ENCODE measurements around the gene SLC16A3. TPM values are rescaled to one million over a fixed set of nuclear protein-coding genes. Genes with fewer than 3 reads are reported as not detected.

SLC16A3 gene
- total and polyA plus RNA-seq, 9 of the 15 experiments (the other 6 are each of a cell fraction or from before 2014, with no cell fraction given), result 0.11 to 5.4 (median 1.2) TPM; not detected in 2

DNA sequence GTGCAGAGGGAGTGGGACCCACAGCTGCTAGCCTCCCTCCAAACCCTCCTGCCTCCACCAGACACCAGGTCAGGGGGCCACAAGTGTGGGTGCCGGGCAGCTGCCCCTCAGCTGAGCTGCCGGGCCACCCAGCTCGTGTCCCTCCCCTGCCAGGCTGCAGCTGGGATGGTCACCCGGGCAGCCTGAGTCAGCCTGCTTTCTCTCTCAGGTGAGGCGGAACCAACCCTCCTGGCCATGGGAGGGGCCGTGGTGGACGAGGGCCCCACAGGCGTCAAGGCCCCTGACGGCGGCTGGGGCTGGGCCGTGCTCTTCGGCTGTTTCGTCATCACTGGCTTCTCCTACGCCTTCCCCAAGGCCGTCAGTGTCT lies 6.9 kb downstream of the SLC16A3 start (continued):
- TF ChIP-seq ZNF583 (CRISPR knock-in tag; IDR thresholded peaks at IDR 0.05) (no peak), SNRNP70 (optimal IDR thresholded peaks at IDR 0.05; ENCODE audit: low read depth, low read length) (no peak), ZNF239 (CRISPR knock-in tag; IDR thresholded peaks at IDR 0.05) (no peak)
- TF ChIP-seq, protein P1, sequence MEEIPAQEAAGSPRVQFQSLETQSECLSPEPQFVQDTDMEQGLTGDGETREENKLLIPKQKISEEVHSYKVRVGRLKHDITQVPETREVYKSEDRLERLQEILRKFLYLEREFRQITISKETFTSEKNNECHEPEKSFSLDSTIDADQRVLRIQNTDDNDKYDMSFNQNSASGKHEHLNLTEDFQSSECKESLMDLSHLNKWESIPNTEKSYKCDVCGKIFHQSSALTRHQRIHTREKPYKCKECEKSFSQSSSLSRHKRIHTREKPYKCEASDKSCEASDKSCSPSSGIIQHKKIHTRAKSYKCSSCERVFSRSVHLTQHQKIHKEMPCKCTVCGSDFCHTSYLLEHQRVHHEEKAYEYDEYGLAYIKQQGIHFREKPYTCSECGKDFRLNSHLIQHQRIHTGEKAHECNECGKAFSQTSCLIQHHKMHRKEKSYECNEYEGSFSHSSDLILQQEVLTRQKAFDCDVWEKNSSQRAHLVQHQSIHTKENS (CRISPR knock-in tag; IDR thresholded peaks at IDR 0.05), result no peak

DNA sequence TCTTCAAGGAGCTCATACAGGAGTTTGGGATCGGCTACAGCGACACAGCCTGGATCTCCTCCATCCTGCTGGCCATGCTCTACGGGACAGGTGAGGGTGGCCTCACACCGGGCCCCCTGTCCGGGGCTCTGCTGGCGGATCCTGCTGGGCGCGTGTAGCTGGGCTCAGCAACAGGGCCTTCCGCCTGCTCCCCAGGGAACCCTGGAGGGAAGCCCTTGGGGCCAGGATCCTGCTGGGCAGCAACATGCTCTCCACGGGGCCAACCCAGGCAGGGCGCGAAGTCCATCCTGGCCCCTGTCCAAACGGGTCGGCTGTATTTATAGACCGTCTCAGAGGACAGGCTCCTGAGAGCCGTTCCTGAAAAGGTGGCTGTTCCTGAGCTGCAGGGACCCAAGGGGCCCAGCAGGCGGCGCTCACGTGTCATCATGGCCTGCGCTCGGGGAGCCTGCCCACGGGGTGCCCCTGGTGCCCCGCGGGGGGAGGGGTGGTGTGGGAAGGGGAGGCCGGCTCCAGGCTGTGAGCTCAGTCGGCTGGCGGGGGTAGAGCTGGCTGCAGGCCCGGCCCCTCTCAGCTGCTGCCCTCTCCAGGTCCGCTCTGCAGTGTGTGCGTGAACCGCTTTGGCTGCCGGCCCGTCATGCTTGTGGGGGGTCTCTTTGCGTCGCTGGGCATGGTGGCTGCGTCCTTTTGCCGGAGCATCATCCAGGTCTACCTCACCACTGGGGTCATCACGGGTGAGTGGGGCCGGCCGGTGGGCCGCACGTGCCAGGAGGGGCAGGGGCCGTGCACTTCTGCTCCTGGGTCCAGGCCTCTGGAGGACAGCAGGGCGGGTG lies 7.5 kb downstream of the SLC16A3 start:
- in situ Hi-C loops (cut with MboI) (no loop called here), intact Hi-C loops (cut with micrococcal nuclease) (loop anchor here (5.0 kb wide), 1 partner anchor 101 kb away; no protein-coding TSS in a partner anchor)
- 0 out of 2 replicates have a peak, but pooled peaks cover 2% of the 10 kb centered on the region for H4K20me1 ChIP-seq (replicated peaks; ENCODE audit: control insufficient read depth, insufficient read depth, low read length)
- peaks cover 5% of the 10 kb centered on the region; the same call in 1 of the 3 replicates for H3K36me3 ChIP-seq (ENCODE audit: control insufficient read depth, insufficient read depth, low read length)
- H3K9ac ChIP-seq (ENCODE audit: insufficient read depth in 1 of 2, low read depth in 2 of 2, low read length in 2 of 2), result peak overlapping the region; percentile 66 to 90; a peak in 3 of 4 replicates
- H3K79me2 ChIP-seq (ENCODE audit: control insufficient read depth, insufficient read depth, low read length), result peaks cover 17% of the 10 kb centered on the region; the same call in 2 of the 3 replicates
- H3K27ac ChIP-seq (ENCODE audit: extremely low read depth, low read depth, low read length), result peak overlapping the region; percentile 77; the same call in 2 of the 3 replicates
- no TSS peak for BruUV-seq (replicated peaks)
- ChIA-PET CTCF (ENCODE audit: low intra/inter-chr PET ratio) (interaction anchor here (0.6 to 1.5 kb wide), 3 partner anchors 84 to 148 kb away, joined by 3 to 18 read pairs (median 3); no protein-coding TSS in a partner anchor), POLR2A (interaction anchor here (0.5 to 1.3 kb wide), 11 partner anchors 16 to 163 kb away, joined by 3 to 4 read pairs (median 3); no protein-coding TSS in a partner anchor)
- no peak overlapping the region for H3K4me3 ChIP-seq
- H3K9me1 ChIP-seq (ENCODE audit: control insufficient read depth, insufficient read depth, low read length), result no peaks in the 10 kb centered on the region
- FAIRE-seq (peak; percentile 81), DNase-seq (ENCODE audit: extremely low read depth in 1 of 4, low spot score in 3 of 4) (peak; percentile 72 to 87 (median 76)), ATAC-seq (peak; percentile 58)
- peaks cover 53 to 97% of the 10 kb centered on the region in 2 experiments for H3K4me1 ChIP-seq (replicated peaks in 1 of 2; ENCODE audit: control insufficient read depth in 2 of 2, insufficient read depth in 2 of 2, low read length in 2 of 2)
- peak overlapping the region; percentile 56 for H3K4me2 ChIP-seq (ENCODE audit: insufficient read depth, low read length)
- peak overlapping the region; percentile 91 for H2AFZ ChIP-seq (ENCODE audit: low read depth, low read length)
- 29% methylated on average over 38 of the region's 44 CpGs for WGBS (ENCODE audit: insufficient coverage, low coverage, missing lambda C conversion rate)
- no peaks in the 10 kb centered on the region for H3K9me3 ChIP-seq (replicated peaks; ENCODE audit: control insufficient read depth, insufficient read depth, low read depth, low read length)
- H3K27me3 ChIP-seq (ENCODE audit: control insufficient read depth in 2 of 2, insufficient read depth in 2 of 2, low read length in 2 of 2), result no peaks in the 10 kb centered on the region
- TF ChIP-seq, protein P2, sequence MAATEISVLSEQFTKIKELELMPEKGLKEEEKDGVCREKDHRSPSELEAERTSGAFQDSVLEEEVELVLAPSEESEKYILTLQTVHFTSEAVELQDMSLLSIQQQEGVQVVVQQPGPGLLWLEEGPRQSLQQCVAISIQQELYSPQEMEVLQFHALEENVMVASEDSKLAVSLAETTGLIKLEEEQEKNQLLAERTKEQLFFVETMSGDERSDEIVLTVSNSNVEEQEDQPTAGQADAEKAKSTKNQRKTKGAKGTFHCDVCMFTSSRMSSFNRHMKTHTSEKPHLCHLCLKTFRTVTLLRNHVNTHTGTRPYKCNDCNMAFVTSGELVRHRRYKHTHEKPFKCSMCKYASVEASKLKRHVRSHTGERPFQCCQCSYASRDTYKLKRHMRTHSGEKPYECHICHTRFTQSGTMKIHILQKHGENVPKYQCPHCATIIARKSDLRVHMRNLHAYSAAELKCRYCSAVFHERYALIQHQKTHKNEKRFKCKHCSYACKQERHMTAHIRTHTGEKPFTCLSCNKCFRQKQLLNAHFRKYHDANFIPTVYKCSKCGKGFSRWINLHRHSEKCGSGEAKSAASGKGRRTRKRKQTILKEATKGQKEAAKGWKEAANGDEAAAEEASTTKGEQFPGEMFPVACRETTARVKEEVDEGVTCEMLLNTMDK (IDR thresholded peaks at IDR 0.05; ENCODE audit: borderline replicate concordance, insufficient read depth, low read depth, low read length, poor library complexity, severe bottlenecking), result peak; percentile 57
- TF ChIP-seq SP2 (IDR thresholded peaks at IDR 0.05; ENCODE audit: extremely low read depth, low read depth, low read length, poor library complexity, severe bottlenecking) (no peak), NR2C1 (IDR thresholded peaks at IDR 0.05) (no peak), NR2C1 (tag; IDR thresholded peaks at IDR 0.05) (peak; percentile 19; the same call in 1 of the 2 replicates), JUNB (CRISPR knock-in tag; conservative IDR thresholded peaks at IDR 0.05) (0 out of 2 replicates have a peak, but pooled peaks have one; percentile 6), PRPF4 (IDR thresholded peaks at IDR 0.05; ENCODE audit: insufficient read depth, low read depth, low read length, poor library complexity, severe bottlenecking) (peak; percentile 15), PHTF2 (CRISPR knock-in tag; IDR thresholded peaks at IDR 0.05) (no peak)
- TF ChIP-seq, protein P3, sequence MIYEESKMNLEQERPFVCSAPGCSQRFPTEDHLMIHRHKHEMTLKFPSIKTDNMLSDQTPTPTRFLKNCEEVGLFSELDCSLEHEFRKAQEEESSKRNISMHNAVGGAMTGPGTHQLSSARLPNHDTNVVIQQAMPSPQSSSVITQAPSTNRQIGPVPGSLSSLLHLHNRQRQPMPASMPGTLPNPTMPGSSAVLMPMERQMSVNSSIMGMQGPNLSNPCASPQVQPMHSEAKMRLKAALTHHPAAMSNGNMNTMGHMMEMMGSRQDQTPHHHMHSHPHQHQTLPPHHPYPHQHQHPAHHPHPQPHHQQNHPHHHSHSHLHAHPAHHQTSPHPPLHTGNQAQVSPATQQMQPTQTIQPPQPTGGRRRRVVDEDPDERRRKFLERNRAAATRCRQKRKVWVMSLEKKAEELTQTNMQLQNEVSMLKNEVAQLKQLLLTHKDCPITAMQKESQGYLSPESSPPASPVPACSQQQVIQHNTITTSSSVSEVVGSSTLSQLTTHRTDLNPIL (CRISPR knock-in tag; IDR thresholded peaks at IDR 0.05), result no peak
- TF ChIP-seq, protein P4, sequence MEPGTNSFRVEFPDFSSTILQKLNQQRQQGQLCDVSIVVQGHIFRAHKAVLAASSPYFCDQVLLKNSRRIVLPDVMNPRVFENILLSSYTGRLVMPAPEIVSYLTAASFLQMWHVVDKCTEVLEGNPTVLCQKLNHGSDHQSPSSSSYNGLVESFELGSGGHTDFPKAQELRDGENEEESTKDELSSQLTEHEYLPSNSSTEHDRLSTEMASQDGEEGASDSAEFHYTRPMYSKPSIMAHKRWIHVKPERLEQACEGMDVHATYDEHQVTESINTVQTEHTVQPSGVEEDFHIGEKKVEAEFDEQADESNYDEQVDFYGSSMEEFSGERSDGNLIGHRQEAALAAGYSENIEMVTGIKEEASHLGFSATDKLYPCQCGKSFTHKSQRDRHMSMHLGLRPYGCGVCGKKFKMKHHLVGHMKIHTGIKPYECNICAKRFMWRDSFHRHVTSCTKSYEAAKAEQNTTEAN (CRISPR knock-in tag; IDR thresholded peaks at IDR 0.05), result no peak
